GM12878 (cell line): ENCODE data around the gene GTPBP6. TPM values are rescaled to one million over a fixed set of nuclear protein-coding genes. Genes with fewer than 3 reads are reported as not detected.

Source experiments
- ATAC-seq: fragments of 200-7000 bp; cut with Tn5 transposase; 3 replicates; pipeline ENCODE4 v1.9.1; 2020; ENCODE audit warnings: mild to moderate bottlenecking, moderate library complexity
- BruUV-seq: library from RNA; stranded (reverse); fragments of 400-500 nt; replicated peaks from 2 replicates; lab custom pipeline; 2021; lab: Mats Ljungman, UMichigan
- CTCF ChIA-PET: fragments of 300-600 bp; sonication (Branson Sonifier 250); formaldehyde crosslinking; extraction: SDS; loops from one replicate; lab custom pipeline; 2021; ENCODE audit warnings: inconsistent platforms; lab: Yijun Ruan, JAX
- POLR2A ChIA-PET: fragments of 350-600 bp; formaldehyde crosslinking; extraction: SDS; loops from one replicate; lab custom pipeline; 2021; ENCODE audit warnings: inconsistent platforms; lab: Charles Lee
- RAD21 ChIA-PET: fragments of 300-600 bp; sonication (Branson Sonifier 250); formaldehyde crosslinking; loops from one replicate; lab custom pipeline; 2023; ENCODE audit warnings: antibody characterized with exemption; ENCODE audit not compliant: unreplicated experiment; lab: Charles Lee
- SMC1A ChIA-PET: fragments of 300-600 bp; sonication (Branson Sonifier 250); formaldehyde crosslinking; loops from one replicate; lab custom pipeline; 2023; ENCODE audit not compliant: unreplicated experiment, uncharacterized antibody; lab: Charles Lee
- DNase-seq: peaks from one replicate; pipeline ENCODE4 v3.0.0-alpha.2; 2011; ENCODE audit warnings: low read depth, low spot score
- FAIRE-seq: peaks from 3 replicates; lab custom pipeline; 2011; peaks lifted over from hg19 to GRCh38; lab: Jason Lieb, UNC
- H2AFZ ChIP-seq: 2 replicates; pipeline ENCODE4 v1.6.0; 2011; ENCODE audit warnings: low read depth, low read length, control low read depth; ENCODE audit not compliant: control insufficient read depth
- H3K27ac ChIP-seq: 2 replicates; pipeline ENCODE4 v1.5.1; 2011; ENCODE audit warnings: control low read depth; ENCODE audit not compliant: control insufficient read depth, insufficient read depth
- H3K27me3 ChIP-seq, 2 experiments: replicated peaks in 1 of 2; 2 replicates each; pipeline versions ENCODE4 v1.6.0 to v1.6.1; 2011; ENCODE audit warnings: low read length in 1 of 2; ENCODE audit not compliant: control insufficient read depth in 2 of 2, insufficient read depth in 2 of 2
- H3K36me3 ChIP-seq, 2 experiments: 2 replicates each; pipeline ENCODE4 v1.5.1; 2011; ENCODE audit warnings: low read length in 1 of 2; ENCODE audit not compliant: control insufficient read depth in 2 of 2, insufficient read depth in 2 of 2
- H3K4me1 ChIP-seq: 2 replicates; pipeline ENCODE4 v1.6.1; 2011; ENCODE audit warnings: mild to moderate bottlenecking, low read length, moderate library complexity, mixed read lengths; ENCODE audit not compliant: control insufficient read depth, insufficient read depth
- H3K4me2 ChIP-seq: 2 replicates; pipeline ENCODE4 v1.6.0; 2011; ENCODE audit warnings: control low read depth; ENCODE audit not compliant: control insufficient read depth, insufficient read depth
- H3K4me3 ChIP-seq: fragments of 200-600 bp; sonication (generic); 2 replicates; pipeline ENCODE4 v1.5.1; 2016
- H3K79me2 ChIP-seq: 2 replicates; pipeline ENCODE4 v1.6.0; 2011; ENCODE audit warnings: low read length; ENCODE audit not compliant: control insufficient read depth, insufficient read depth
- H3K9ac ChIP-seq: 2 replicates; pipeline ENCODE4 v1.8.0; 2011; ENCODE audit warnings: low read length, control low read depth, mixed read lengths; ENCODE audit not compliant: control insufficient read depth, insufficient read depth
- H3K9me3 ChIP-seq: replicated peaks from 3 replicates; pipeline ENCODE4 v1.5.1; 2011; ENCODE audit warnings: mild to moderate bottlenecking, low read length; ENCODE audit not compliant: control insufficient read depth, insufficient read depth
- H4K20me1 ChIP-seq: 2 replicates; pipeline ENCODE4 v1.6.0; 2011; ENCODE audit not compliant: control insufficient read depth, insufficient read depth
- ATF2 ChIP-seq: IDR thresholded peaks from 2 replicates; pipeline ENCODE4 v1.6.1; 2012; ENCODE audit warnings: low read length, inconsistent platforms
- ATF3 ChIP-seq: IDR thresholded peaks from 2 replicates; pipeline ENCODE4 v1.6.1; 2011; ENCODE audit warnings: low read depth, mild to moderate bottlenecking, low read length, moderate library complexity, borderline replicate concordance; ENCODE audit errors: extremely low read depth
- EZH2 ChIP-seq: IDR thresholded peaks from 2 replicates; pipeline ENCODE4 v1.6.1; 2012; ENCODE audit warnings: low read depth, mild to moderate bottlenecking, control low read depth, inconsistent platforms, low read length, borderline replicate concordance; ENCODE audit not compliant: control insufficient read depth
- MYB ChIP-seq: fragments of 150-350 bp; IDR thresholded peaks from 2 replicates; pipeline ENCODE4 v1.6.1; 2014; ENCODE audit warnings: mild to moderate bottlenecking, low read depth, low read length, borderline replicate concordance
- POLR2AphosphoS2 ChIP-seq: IDR thresholded peaks from 2 replicates; pipeline ENCODE4 v1.6.1; 2011; ENCODE audit warnings: low read depth, mild to moderate bottlenecking, low read length, improper control_type of control experiment, moderate library complexity
- SMC3 ChIP-seq: IDR thresholded peaks from 2 replicates; pipeline ENCODE4 v1.6.1; 2011; ENCODE audit warnings: low read length, improper control_type of control experiment, borderline replicate concordance
- SRF ChIP-seq, 2 experiments: IDR thresholded peaks; 2 replicates each; pipeline ENCODE4 v1.6.1; 2011; ENCODE audit warnings: low read depth in 2 of 2, low read length in 2 of 2, mild to moderate bottlenecking in 1 of 2, moderate library complexity in 1 of 2
- ZBED1 ChIP-seq: IDR thresholded peaks from 2 replicates; pipeline ENCODE4 v1.6.1; 2016; ENCODE audit warnings: borderline replicate concordance
- ZZZ3 ChIP-seq: IDR thresholded peaks from 2 replicates; pipeline ENCODE4 v1.6.1; 2011; ENCODE audit warnings: low read depth; ENCODE audit not compliant: control insufficient read depth, insufficient read length
- WGBS: methylation state at CpG from one replicate; pipeline ENCODE4 v1.1.6; 2016; ENCODE audit warnings: low lambda C conversion rate; ENCODE audit not compliant: insufficient replicate concordance, insufficient coverage; ENCODE audit errors: missing lambda C conversion rate; 5-methylcytosine and 5-hydroxymethylcytosine counted together
- in situ Hi-C: fragments of 300-500 bp; cut with MboI; formaldehyde crosslinking; loops from 9 replicates; pipeline ENCODE4 v1.14.3; 2018; ENCODE audit warnings: mixed read lengths
- intact Hi-C: fragments of 100-400 bp; cut with micrococcal nuclease; formaldehyde crosslinking; loops from one replicate; pipeline ENCODE4 v1.14.2; 2022; ENCODE audit not compliant: unreplicated experiment
- polyA plus RNA-seq, 11 experiments: library from polyadenylated mRNA; depleted of rRNA in 4 of 11; unstranded in 6 of 11; stranded (reverse) in 5 of 11; fragments of >200 nt; fragmentation: Nextera tagmentation in 4 of 11; fragmentation: Illumina TruSeq in 1 of 11; extraction: Ambion mirVana in 4 of 11; extraction: Trizol in 1 of 11; gene quantifications; 1 replicate in 1 of 11; 2 replicates in 10 of 11; pipeline versions ENCODE4 v1.2.1 to v1.2.3, GENCODE V29; 2011 to 2016; ENCODE audit warnings: inconsistent platforms in 2 of 11, missing spikeins in 2 of 11, low read depth in 1 of 11
- total RNA-seq, 4 experiments: library from RNA; depleted of rRNA in 3 of 4; stranded (reverse); fragments of >200 nt in 3 of 4; fragmentation: Illumina TruSeq in 1 of 4; extraction: Trizol in 1 of 4; gene quantifications; 2 replicates each; pipeline versions ENCODE4 v1.2.1 to v1.2.3, GENCODE V29; 2013 to 2021

Gene GTPBP6
- total and polyA plus RNA-seq, 10 of the 15 experiments (the other 5 are each of a cell fraction or from before 2014, with no cell fraction given): 0.31 to 71.0 (median 21.1) TPM

GRCh38 chrX:275476-275966, 43.1 kb downstream of the GTPBP6 start:
- ATAC-seq: peak; percentile 10; the same call in 1 of the 3 replicates
- BruUV-seq: no TSS peak

More at GRCh38 chrX:275476-275966, 43.1 kb downstream of the GTPBP6 start:
- CTCF ChIA-PET: no interaction called here
- FAIRE-seq: no peak
- Histone ChIP-seq H3K36me3 (no peaks in the 10 kb centered on the region; a peak in 1 of 4 replicates), H2AFZ (no peak overlapping the region), H3K9me3 (no peaks in the 10 kb centered on the region; the same call in 2 of the 3 replicates), H3K9ac (no peak overlapping the region), H3K79me2 (no peaks in the 10 kb centered on the region), H3K27ac (no peak overlapping the region), H3K4me1 (no peaks in the 10 kb centered on the region), H3K4me2 (peak overlapping the region; percentile 49; the same call in 1 of the 2 replicates), H4K20me1 (no peaks in the 10 kb centered on the region), H3K27me3 (no peaks in the 10 kb centered on the region), H3K4me3 (peak overlapping the region; percentile 69; the same call in 1 of the 2 replicates)
- TF ChIP-seq ATF3: no peak
- no peak for TF ChIP-seq SRF (IDR thresholded peaks at IDR 0.05; ENCODE audit: low read depth in 2 of 2, low read length in 2 of 2)
- no peak for TF ChIP-seq ZBED1
- TF ChIP-seq SMC3: no peak
- no peak for TF ChIP-seq MYB
- no peak for TF ChIP-seq ATF2
- TF ChIP-seq EZH2: no peak
- no peak for TF ChIP-seq POLR2AphosphoS2
- no peak for TF ChIP-seq ZZZ3
- intact Hi-C loops: no loop called here
- DNase-seq: no peak
- SMC1A ChIA-PET: no interaction called here
- POLR2A ChIA-PET: no interaction called here
- WGBS: 21% methylated on average over 28 of the region's 32 CpGs
- in situ Hi-C loops: no loop called here
- RAD21 ChIA-PET: no interaction called here
